PC-9 (cell line): Measurements from ENCODE around the gene ANKRD44. TPM values are rescaled to one million over a fixed set of nuclear protein-coding genes. Genes with fewer than 3 reads are reported as not detected.
A peak's percentile ranks its signal among the peaks of the same experiment; 100 is the strongest.

Source experiments
- BruUV-seq: library from RNA; stranded (reverse); fragments of 400-500 nt; replicated peaks from 2 replicates; lab custom pipeline; 2021; lab: Mats Ljungman, UMichigan
- CTCF ChIA-PET: fragments of 300-600 bp; sonication (Branson Sonifier 250); formaldehyde crosslinking; loops from one replicate; lab custom pipeline; 2022; ENCODE audit warnings: antibody characterized with exemption; lab: Charles Lee
- POLR2A ChIA-PET: fragments of 300-600 bp; sonication (Branson Sonifier 250); formaldehyde crosslinking; loops from one replicate; lab custom pipeline; 2022; ENCODE audit warnings: antibody characterized with exemption; ENCODE audit not compliant: unreplicated experiment; lab: Charles Lee
- DNase-seq, 2 experiments: peaks; one replicate each; pipeline versions ENCODE4 v3.0.0 to v3.0.0-alpha.2; 2015 to 2022; ENCODE audit warnings: mixed read lengths in 1 of 2
- H2AFZ ChIP-seq: fragments of 200-600 bp; sonication (generic); 2 replicates; pipeline ENCODE4 v1.8.1; 2017; ENCODE audit warnings: antibody characterized with exemption
- H3F3A ChIP-seq: fragments of 200-600 bp; sonication (generic); 2 replicates; pipeline ENCODE4 v1.8.1; 2017; ENCODE audit warnings: antibody characterized with exemption, mild to moderate bottlenecking, low read depth; ENCODE audit not compliant: insufficient read depth
- H3K27ac ChIP-seq: fragments of 200-600 bp; sonication (generic); 2 replicates; pipeline ENCODE4 v1.6.1; 2016; ENCODE audit warnings: mixed run types
- H3K27me3 ChIP-seq: fragments of 200-600 bp; sonication (generic); 2 replicates; pipeline ENCODE4 v1.6.1; 2016; ENCODE audit warnings: low read depth, mixed run types; ENCODE audit not compliant: insufficient read depth
- H3K36me3 ChIP-seq: fragments of 200-600 bp; sonication (generic); 2 replicates; pipeline ENCODE4 v1.6.1; 2016; ENCODE audit warnings: low read depth, mixed run types
- H3K4me1 ChIP-seq: fragments of 200-600 bp; sonication (generic); replicated peaks from 2 replicates; pipeline ENCODE4 v1.6.1; 2016; ENCODE audit warnings: mixed run types; ENCODE audit not compliant: insufficient read depth
- H3K4me2 ChIP-seq: fragments of 200-600 bp; sonication (generic); 2 replicates; pipeline ENCODE4 v1.6.1; 2017; ENCODE audit warnings: mixed run types
- H3K4me3 ChIP-seq: fragments of 200-600 bp; sonication (generic); 2 replicates; pipeline ENCODE4 v1.6.1; 2016; ENCODE audit warnings: mixed run types
- H3K79me2 ChIP-seq: fragments of 200-600 bp; sonication (generic); 2 replicates; pipeline ENCODE4 v1.6.1; 2017; ENCODE audit warnings: low read depth, mixed run types
- H3K9me2 ChIP-seq: fragments of 200-600 bp; sonication (generic); 2 replicates; pipeline ENCODE4 v1.8.1; 2017; ENCODE audit warnings: mild to moderate bottlenecking; ENCODE audit not compliant: insufficient read depth
- H3K9me3 ChIP-seq: fragments of 200-600 bp; sonication (generic); 2 replicates; pipeline ENCODE4 v1.8.1; 2016; ENCODE audit warnings: low read depth; ENCODE audit not compliant: insufficient read depth
- H4K20me1 ChIP-seq: fragments of 200-600 bp; sonication (generic); 2 replicates; pipeline ENCODE4 v1.8.1; 2017; ENCODE audit not compliant: insufficient read depth
- EZH2 ChIP-seq: fragments of 200-600 bp; sonication (generic); IDR thresholded peaks from 2 replicates; pipeline ENCODE4 v1.8.0; 2017; ENCODE audit warnings: antibody characterized with exemption, low read depth
- intact Hi-C: fragments of 100-400 bp; cut with micrococcal nuclease; formaldehyde crosslinking; loops from one replicate; pipeline ENCODE4 v1.10.0; 2022; ENCODE audit not compliant: unreplicated experiment
- total RNA-seq: library from RNA; stranded (reverse); gene quantifications from 2 replicates; pipeline ENCODE4 v1.2.3, GENCODE V29; 2021
- TF ChIP-seq, protein P1 (sequence below): fragments of 200-600 bp; sonication (generic); conservative IDR thresholded peaks from 2 replicates; pipeline ENCODE4 v1.6.1; 2017; ENCODE audit warnings: mixed run types, antibody characterized with exemption, mild to moderate bottlenecking, moderate library complexity

The ANKRD44 gene
- total RNA-seq, 1 experiment from 2014 or later = 3.4 TPM

DNA sequence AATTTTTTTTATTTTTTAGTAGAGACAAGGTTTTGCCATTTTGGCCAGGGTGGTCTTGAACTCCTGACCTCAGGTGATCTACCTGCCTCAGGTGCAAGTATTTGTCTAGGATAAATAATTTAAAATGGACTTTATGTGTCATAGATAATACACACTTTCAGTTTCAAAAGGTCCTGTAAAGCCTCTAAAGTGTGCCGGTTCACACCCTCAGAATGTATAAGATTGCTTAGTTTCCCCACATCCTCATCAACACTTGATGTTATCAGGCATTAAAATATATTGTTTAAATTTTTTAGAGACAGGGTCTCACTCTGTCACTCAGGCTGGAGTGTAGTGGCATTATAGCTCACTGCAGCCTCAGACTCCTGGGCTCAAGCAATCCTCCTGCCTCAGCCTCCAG lies 170.5 kb downstream of the ANKRD44 start:
- Histone ChIP-seq H4K20me1 (no peaks in the 10 kb centered on the region), H3K79me2 (no peaks in the 10 kb centered on the region), H3K4me1 (peaks cover 19% of the 10 kb centered on the region), H3F3A (no peaks in the 10 kb centered on the region), H3K9me3 (no peaks in the 10 kb centered on the region), H3K27me3 (no peaks in the 10 kb centered on the region), H3K36me3 (no peaks in the 10 kb centered on the region), H2AFZ (no peak overlapping the region), H3K27ac (no peak overlapping the region), H3K9me2 (no peaks in the 10 kb centered on the region; the same call in 1 of the 2 replicates), H3K4me3 (no peak overlapping the region), H3K4me2 (no peak overlapping the region)
- ChIA-PET POLR2A (no interaction called here), CTCF (no interaction called here)
- no peak for DNase-seq
- TF ChIP-seq EZH2 = no peak
- TF ChIP-seq, protein P1, sequence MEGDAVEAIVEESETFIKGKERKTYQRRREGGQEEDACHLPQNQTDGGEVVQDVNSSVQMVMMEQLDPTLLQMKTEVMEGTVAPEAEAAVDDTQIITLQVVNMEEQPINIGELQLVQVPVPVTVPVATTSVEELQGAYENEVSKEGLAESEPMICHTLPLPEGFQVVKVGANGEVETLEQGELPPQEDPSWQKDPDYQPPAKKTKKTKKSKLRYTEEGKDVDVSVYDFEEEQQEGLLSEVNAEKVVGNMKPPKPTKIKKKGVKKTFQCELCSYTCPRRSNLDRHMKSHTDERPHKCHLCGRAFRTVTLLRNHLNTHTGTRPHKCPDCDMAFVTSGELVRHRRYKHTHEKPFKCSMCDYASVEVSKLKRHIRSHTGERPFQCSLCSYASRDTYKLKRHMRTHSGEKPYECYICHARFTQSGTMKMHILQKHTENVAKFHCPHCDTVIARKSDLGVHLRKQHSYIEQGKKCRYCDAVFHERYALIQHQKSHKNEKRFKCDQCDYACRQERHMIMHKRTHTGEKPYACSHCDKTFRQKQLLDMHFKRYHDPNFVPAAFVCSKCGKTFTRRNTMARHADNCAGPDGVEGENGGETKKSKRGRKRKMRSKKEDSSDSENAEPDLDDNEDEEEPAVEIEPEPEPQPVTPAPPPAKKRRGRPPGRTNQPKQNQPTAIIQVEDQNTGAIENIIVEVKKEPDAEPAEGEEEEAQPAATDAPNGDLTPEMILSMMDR = no peak
- intact Hi-C loops = no loop called here
- no TSS peak for BruUV-seq

- intact Hi-C loops = no loop called here
Observed at GRCh38 chr2:197138506-197138905, 172.1 kb downstream of the ANKRD44 start.

DNA sequence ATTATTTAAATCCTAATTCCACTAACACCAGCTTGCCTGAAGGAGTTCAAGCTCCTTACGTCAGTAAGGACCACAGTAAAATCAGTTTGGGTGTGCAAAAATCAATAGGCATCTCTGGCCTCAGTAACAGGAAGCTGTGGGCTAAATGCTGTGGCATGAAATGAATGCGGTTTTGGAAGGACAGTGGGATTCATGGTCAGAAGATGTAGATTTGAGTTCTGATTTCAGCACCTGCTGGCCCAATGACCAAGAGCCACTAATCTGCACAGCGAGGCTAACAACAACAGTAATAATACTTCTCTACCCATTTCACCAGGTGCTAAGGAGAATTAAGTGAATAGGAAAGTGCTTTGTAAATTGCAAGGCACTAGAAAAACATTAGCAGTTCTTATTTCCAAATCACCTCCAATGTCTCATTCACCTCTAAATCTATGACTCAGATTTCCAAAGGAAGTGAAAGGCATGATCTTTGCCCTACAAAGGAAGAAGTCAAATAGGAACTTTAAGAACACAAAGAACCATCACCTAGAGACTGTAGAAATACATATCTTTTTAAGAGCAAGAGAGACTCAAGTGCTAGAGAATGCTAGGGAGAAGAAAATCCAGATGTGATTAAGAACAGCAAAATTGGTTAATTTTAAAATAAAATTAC lies 172.6 kb downstream of the ANKRD44 start:
- no peak for DNase-seq
- POLR2A ChIA-PET = no interaction called here
- Histone ChIP-seq H3K36me3 (no peaks in the 10 kb centered on the region), H3F3A (no peaks in the 10 kb centered on the region), H3K27ac (0 out of 2 replicates have a peak overlapping the region, but pooled peaks have one; percentile 16), H3K4me2 (peak overlapping the region; percentile 37), H3K79me2 (no peaks in the 10 kb centered on the region), H3K9me3 (no peaks in the 10 kb centered on the region), H3K4me1 (peaks cover 19% of the 10 kb centered on the region), H2AFZ (no peak overlapping the region), H3K9me2 (no peaks in the 10 kb centered on the region), H3K27me3 (no peaks in the 10 kb centered on the region), H4K20me1 (no peaks in the 10 kb centered on the region), H3K4me3 (no peak overlapping the region)
- CTCF ChIA-PET = no interaction called here
- TF ChIP-seq EZH2 = no peak
- TF ChIP-seq, protein P1 = no peak
- intact Hi-C loops = no loop called here
- BruUV-seq = no TSS peak

More at GRCh38 chr2:197138506-197138905, 172.1 kb downstream of the ANKRD44 start:
- H3K27ac ChIP-seq = 0 out of 2 replicates have a peak overlapping the region, but pooled peaks have one; percentile 16
- H3K27me3 ChIP-seq = no peaks in the 10 kb centered on the region
- H3K9me2 ChIP-seq = no peaks in the 10 kb centered on the region
- no peaks in the 10 kb centered on the region for H4K20me1 ChIP-seq
- no peak overlapping the region for H3K4me3 ChIP-seq
- BruUV-seq = no TSS peak
- DNase-seq = no peak
- no peaks in the 10 kb centered on the region for H3K36me3 ChIP-seq
- H3F3A ChIP-seq = no peaks in the 10 kb centered on the region
- CTCF ChIA-PET = no interaction called here
- POLR2A ChIA-PET = no interaction called here
- peak overlapping the region; percentile 37 for H3K4me2 ChIP-seq
- TF ChIP-seq, protein P1 = no peak
- TF ChIP-seq EZH2 = no peak
- no peaks in the 10 kb centered on the region for H3K79me2 ChIP-seq
- no peak overlapping the region for H2AFZ ChIP-seq
- no peaks in the 10 kb centered on the region for H3K9me3 ChIP-seq
- H3K4me1 ChIP-seq = peaks cover 19% of the 10 kb centered on the region
